ENCODE measurements around the gene GPR152.

- TF ChIP-seq POLR2A (IDR thresholded peaks at IDR 0.05) (no peak), CTCF (IDR thresholded peaks at IDR 0.05) (no peak)
Observed at GRCh38 chr11:67489203-67489884, 36.8 kb upstream of the GPR152 start.

Data from vagina (tissue), 2 donors.